Tibial nerve (tissue), 4 donors: ENCODE data around the gene MKI67. TPM values are rescaled to one million over a fixed set of nuclear protein-coding genes. Genes with fewer than 3 reads are reported as not detected.

Experiments used
- DNase-seq, 2 donors: peaks; one replicate each; pipeline ENCODE4 v3.0.0-alpha.2; 2019; ENCODE audit warnings: low spot score in 2 of 2
- H3K27ac ChIP-seq, 4 donors: fragments of 200-600 bp; sonication (generic) in 3 of 4; one replicate each; pipeline ENCODE4 v1.5.1; 2017 to 2019; ENCODE audit warnings: mild to moderate bottlenecking in 1 of 4
- H3K27me3 ChIP-seq, 2 donors: fragments of 200-600 bp; sonication (generic) in 1 of 2; one replicate each; pipeline versions ENCODE4 v1.5.1 to v1.6.0; 2017 to 2019
- H3K36me3 ChIP-seq, 3 donors: fragments of 200-600 bp; sonication (generic); one replicate each; pipeline ENCODE4 v1.5.1; 2018 to 2019
- H3K4me1 ChIP-seq, 4 donors: fragments of 200-600 bp; sonication (generic) in 3 of 4; one replicate each; pipeline ENCODE4 v1.5.1; 2017 to 2019
- H3K4me3 ChIP-seq, 4 donors: fragments of 200-600 bp; sonication (generic) in 3 of 4; one replicate each; pipeline ENCODE4 v1.5.1; 2017 to 2019; ENCODE audit warnings: mild to moderate bottlenecking in 1 of 4, moderate library complexity in 1 of 4
- H3K9me3 ChIP-seq, 4 donors: fragments of 200-600 bp; sonication (generic) in 3 of 4; one replicate each; pipeline ENCODE4 v1.5.1; 2017 to 2019
- EP300 ChIP-seq, 2 donors: sonication (generic); formaldehyde crosslinking; IDR thresholded peaks; one replicate each; pipeline ENCODE4 v1.6.1; 2017; ENCODE audit warnings: antibody characterized with exemption in 2 of 2, mild to moderate bottlenecking in 1 of 2
- POLR2A ChIP-seq, 2 donors: fragments of 450-650 bp; IDR thresholded peaks; one replicate each; pipeline ENCODE4 v1.6.1; 2017; ENCODE audit warnings: antibody characterized with exemption in 2 of 2, mild to moderate bottlenecking in 2 of 2, moderate library complexity in 2 of 2
- WGBS, 2 donors: methylation state at CpG; one replicate each; pipeline ENCODE4 v1.1.5; 2018; 5-methylcytosine and 5-hydroxymethylcytosine counted together
- total RNA-seq, 4 donors: library from RNA; depleted of rRNA; stranded (reverse); fragments of >200 nt; gene quantifications; one replicate each; pipeline ENCODE4 v1.1.0, GENCODE V29; 2016
- TF ChIP-seq, protein P1 (sequence below), 5 experiments: fragments of 200-600 bp in 3 of 5; fragments of 450-650 bp in 2 of 5; sonication (generic) in 3 of 5; IDR thresholded peaks; one replicate each; pipeline ENCODE4 v1.5.1; 2016 to 2019; ENCODE audit warnings: antibody characterized with exemption in 5 of 5, mild to moderate bottlenecking in 3 of 5, moderate library complexity in 2 of 5

MKI67 gene
- total RNA-seq, 4 donors from 2014 or later, result under 0.01 to 6.9 (median 3.4) TPM

GRCh38 chr10:128098631-128099030 lies 27.6 kb downstream of the MKI67 start:
- 67 to 72% methylated on average over 10 of the region's 10 CpGs for WGBS, 2 donors
- TF ChIP-seq EP300 (IDR thresholded peaks at IDR 0.05), result no peak
- no peak for TF ChIP-seq POLR2A (IDR thresholded peaks at IDR 0.05)
- TF ChIP-seq, protein P1, sequence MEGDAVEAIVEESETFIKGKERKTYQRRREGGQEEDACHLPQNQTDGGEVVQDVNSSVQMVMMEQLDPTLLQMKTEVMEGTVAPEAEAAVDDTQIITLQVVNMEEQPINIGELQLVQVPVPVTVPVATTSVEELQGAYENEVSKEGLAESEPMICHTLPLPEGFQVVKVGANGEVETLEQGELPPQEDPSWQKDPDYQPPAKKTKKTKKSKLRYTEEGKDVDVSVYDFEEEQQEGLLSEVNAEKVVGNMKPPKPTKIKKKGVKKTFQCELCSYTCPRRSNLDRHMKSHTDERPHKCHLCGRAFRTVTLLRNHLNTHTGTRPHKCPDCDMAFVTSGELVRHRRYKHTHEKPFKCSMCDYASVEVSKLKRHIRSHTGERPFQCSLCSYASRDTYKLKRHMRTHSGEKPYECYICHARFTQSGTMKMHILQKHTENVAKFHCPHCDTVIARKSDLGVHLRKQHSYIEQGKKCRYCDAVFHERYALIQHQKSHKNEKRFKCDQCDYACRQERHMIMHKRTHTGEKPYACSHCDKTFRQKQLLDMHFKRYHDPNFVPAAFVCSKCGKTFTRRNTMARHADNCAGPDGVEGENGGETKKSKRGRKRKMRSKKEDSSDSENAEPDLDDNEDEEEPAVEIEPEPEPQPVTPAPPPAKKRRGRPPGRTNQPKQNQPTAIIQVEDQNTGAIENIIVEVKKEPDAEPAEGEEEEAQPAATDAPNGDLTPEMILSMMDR (IDR thresholded peaks at IDR 0.05), result no peak
- Histone ChIP-seq H3K9me3 (no peaks in the 10 kb centered on the region), H3K36me3 (no peaks in the 10 kb centered on the region), H3K4me1 (no peaks in the 10 kb centered on the region), H3K27ac (no peak overlapping the region), H3K27me3 (no peaks in the 10 kb centered on the region), H3K4me3 (no peak overlapping the region)
- no peak for DNase-seq

GRCh38 chr10:128097783-128098182 lies 28.4 kb downstream of the MKI67 start:
- H3K27ac ChIP-seq, result no peak overlapping the region
- no peak overlapping the region for H3K4me3 ChIP-seq
- 63 to 71% methylated on average over 8 of the region's 8 CpGs for WGBS, 2 donors
- H3K27me3 ChIP-seq, result no peaks in the 10 kb centered on the region
- no peaks in the 10 kb centered on the region for H3K36me3 ChIP-seq
- DNase-seq, result no peak
- TF ChIP-seq POLR2A (IDR thresholded peaks at IDR 0.05) (no peak), EP300 (IDR thresholded peaks at IDR 0.05) (no peak)
- TF ChIP-seq, protein P1 (IDR thresholded peaks at IDR 0.05), result no peak
- no peaks in the 10 kb centered on the region for H3K4me1 ChIP-seq
- H3K9me3 ChIP-seq, result no peaks in the 10 kb centered on the region

GRCh38 chr10:128096486-128097199 lies 29.6 kb downstream of the MKI67 start:
- H3K36me3 ChIP-seq, result no peaks in the 10 kb centered on the region
- no peaks in the 10 kb centered on the region for H3K4me1 ChIP-seq
- no peaks in the 10 kb centered on the region for H3K9me3 ChIP-seq
- H3K27me3 ChIP-seq, result no peaks in the 10 kb centered on the region
- TF ChIP-seq, protein P1 (IDR thresholded peaks at IDR 0.05), result no peak
- TF ChIP-seq POLR2A (IDR thresholded peaks at IDR 0.05) (no peak), EP300 (IDR thresholded peaks at IDR 0.05) (no peak)
- no peak overlapping the region for H3K27ac ChIP-seq
- WGBS, 2 donors, result 77 to 86% methylated on average over 5 of the region's 5 CpGs
- no peak for DNase-seq
- no peak overlapping the region for H3K4me3 ChIP-seq

DNA sequence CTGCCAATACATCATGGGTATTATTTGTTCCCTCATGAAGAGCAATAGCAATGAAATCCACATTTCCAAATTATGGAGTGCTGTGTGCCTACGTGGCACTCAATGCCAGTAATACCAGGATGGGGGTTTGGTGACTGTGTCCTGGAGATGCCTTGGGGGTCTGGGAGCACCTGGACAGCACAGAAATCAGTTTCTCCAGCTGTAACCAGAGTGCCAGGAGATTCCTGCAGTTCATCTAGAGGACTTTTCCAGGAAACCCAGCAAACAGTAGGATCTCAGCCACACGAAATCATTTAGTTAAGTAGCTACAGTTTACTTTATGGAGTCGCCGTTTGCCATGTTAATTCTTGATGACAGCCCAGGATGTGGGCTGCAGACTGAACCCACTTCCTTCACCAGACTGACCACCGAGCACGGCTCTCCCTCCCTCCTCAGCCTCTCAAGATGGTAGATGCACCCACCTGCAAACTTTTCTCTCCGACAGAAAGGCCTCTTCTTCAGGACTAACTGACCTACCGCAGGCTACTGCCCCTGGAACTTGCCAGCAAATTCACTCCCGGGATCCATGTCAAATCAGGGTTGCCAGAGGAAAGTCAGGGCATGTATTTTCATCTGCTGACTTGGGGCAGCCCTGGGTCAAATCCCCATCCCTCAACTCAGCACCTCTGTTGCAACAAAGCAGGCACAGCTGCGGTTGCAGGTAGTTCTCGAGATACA lies 30.3 kb downstream of the MKI67 start:
- DNase-seq, result no peak
- no peaks in the 10 kb centered on the region for H3K9me3 ChIP-seq
- H3K4me1 ChIP-seq, result no peaks in the 10 kb centered on the region
- no peaks in the 10 kb centered on the region for H3K27me3 ChIP-seq
- H3K36me3 ChIP-seq, result no peaks in the 10 kb centered on the region
- WGBS, 2 donors, result 95 to 96% methylated on average over 11 of the region's 11 CpGs
- no peak for TF ChIP-seq POLR2A (IDR thresholded peaks at IDR 0.05)
- TF ChIP-seq EP300 (IDR thresholded peaks at IDR 0.05), result no peak
- TF ChIP-seq, protein P1 (IDR thresholded peaks at IDR 0.05), result no peak
- no peak overlapping the region for H3K4me3 ChIP-seq
- no peak overlapping the region for H3K27ac ChIP-seq
